Suprapubic skin (tissue), 3 donors: ENCODE measurements around the gene COP1.

Experiments used
- CTCF ChIP-seq, 2 donors: fragments of 200-600 bp in 1 of 2; fragments of 450-650 bp in 1 of 2; sonication (generic) in 1 of 2; IDR thresholded peaks; one replicate each; pipeline ENCODE4 v1.5.1; 2016 to 2019; ENCODE audit warnings: antibody characterized with exemption in 2 of 2, mild to moderate bottlenecking in 1 of 2, moderate library complexity in 1 of 2
- POLR2A ChIP-seq, 2 donors: fragments of 450-650 bp; IDR thresholded peaks; one replicate each; pipeline ENCODE4 v1.6.1; 2017; ENCODE audit warnings: antibody characterized with exemption in 2 of 2, mild to moderate bottlenecking in 2 of 2, moderate library complexity in 2 of 2

- TF ChIP-seq CTCF (IDR thresholded peaks at IDR 0.05) = no peak
- TF ChIP-seq POLR2A (IDR thresholded peaks at IDR 0.05) = no peak
Measured at GRCh38 chr1:176157995-176158394, 49.1 kb downstream of the COP1 start.
